Colonic mucosa (tissue), 4 donors: ENCODE results near the gene PCSK5. TPM values are rescaled to one million over a fixed set of nuclear protein-coding genes. Genes with fewer than 3 reads are reported as not detected.

Source experiments
- DNase-seq: peaks from one replicate; pipeline ENCODE4 v3.0.0-alpha.2; 2020
- H3K27ac ChIP-seq: fragments of 200-600 bp; one replicate; pipeline ENCODE4 v1.8.0; 2021
- H3K27me3 ChIP-seq: fragments of 200-600 bp; one replicate; pipeline ENCODE4 v1.8.0; 2021
- H3K36me3 ChIP-seq: fragments of 200-600 bp; one replicate; pipeline ENCODE4 v1.8.0; 2021
- H3K4me1 ChIP-seq: fragments of 200-600 bp; one replicate; pipeline ENCODE4 v1.8.0; 2021; ENCODE audit warnings: mild to moderate bottlenecking
- H3K4me3 ChIP-seq: fragments of 200-600 bp; one replicate; pipeline ENCODE4 v1.8.0; 2021
- H3K9ac ChIP-seq, 2 donors: one replicate each; pipeline ENCODE4 v1.7.0; 2013; ENCODE audit warnings: control low read depth in 2 of 2, low read depth in 2 of 2, low read length in 2 of 2
- H3K9me3 ChIP-seq: fragments of 200-600 bp; one replicate; pipeline ENCODE4 v1.8.0; 2021
- CTCF ChIP-seq: fragments of 200-600 bp; IDR thresholded peaks from one replicate; pipeline ENCODE4 v1.8.0; 2022; ENCODE audit warnings: antibody characterized with exemption, mild to moderate bottlenecking
- intact Hi-C: fragments of 100-400 bp; cut with DNase I; formaldehyde crosslinking; loops from one replicate; pipeline ENCODE4 v1.14.1; 2022
- total RNA-seq, 2 donors: library from RNA; stranded (reverse); fragmentation: NEBNext Ultra II Directional in 1 of 2; extraction: Animal tissue kit (Norgen Biotek cat#: 25700) in 1 of 2; gene quantifications; one replicate each; pipeline ENCODE4 v1.2.1, GENCODE V29; 2021
- donor health status: healthy.
- donor health status: DM: no; HTN: no; CAD: no.
- donor health status: DM: no; HTN: no; CAD: no.

Gene PCSK5
- total RNA-seq, 2 donors from 2014 or later = 36.7 to 55.3 TPM

GRCh38 chr9:76352026-76352620 is 461.6 kb downstream of the PCSK5 start:
- no peaks in the 10 kb centered on the region for H3K4me1 ChIP-seq
- no peak overlapping the region for H3K4me3 ChIP-seq
- H3K27ac ChIP-seq = no peak overlapping the region
- no peaks in the 10 kb centered on the region for H3K36me3 ChIP-seq
- no peaks in the 10 kb centered on the region for H3K9me3 ChIP-seq
- TF ChIP-seq CTCF = no peak
- H3K27me3 ChIP-seq = no peaks in the 10 kb centered on the region
- no peak overlapping the region for H3K9ac ChIP-seq
- DNase-seq = no peak
- intact Hi-C loops = no loop called here

GRCh38 chr9:76353280-76353679 is 462.8 kb downstream of the PCSK5 start:
- H3K4me1 ChIP-seq = no peaks in the 10 kb centered on the region
- H3K36me3 ChIP-seq = no peaks in the 10 kb centered on the region
- DNase-seq = no peak
- no peak overlapping the region for H3K4me3 ChIP-seq
- intact Hi-C loops = no loop called here
- no peak overlapping the region for H3K9ac ChIP-seq
- no peaks in the 10 kb centered on the region for H3K9me3 ChIP-seq
- TF ChIP-seq CTCF = no peak
- H3K27me3 ChIP-seq = no peaks in the 10 kb centered on the region
- no peak overlapping the region for H3K27ac ChIP-seq

DNA sequence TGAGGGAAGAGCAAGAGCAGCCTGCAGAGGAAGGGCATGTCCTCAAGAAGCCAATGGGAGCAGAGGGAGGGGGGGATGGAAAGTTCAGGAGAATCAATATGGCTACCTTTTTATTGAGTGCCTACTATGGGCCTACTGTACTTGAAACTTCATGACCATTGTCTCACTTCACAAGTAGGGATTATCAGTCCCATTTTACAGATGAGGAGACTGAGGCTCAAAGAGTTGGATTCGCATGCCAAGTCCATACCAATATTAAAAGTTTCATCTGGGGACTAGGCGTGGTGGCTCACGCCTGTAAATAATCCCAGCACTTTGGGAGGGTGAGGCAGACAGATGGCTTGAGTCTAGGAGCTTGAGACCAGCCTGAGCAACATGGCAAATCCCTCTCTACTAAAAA is 463.7 kb downstream of the PCSK5 start:
- Histone ChIP-seq H3K36me3 (no peaks in the 10 kb centered on the region), H3K4me3 (no peak overlapping the region), H3K27ac (no peak overlapping the region), H3K27me3 (no peaks in the 10 kb centered on the region), H3K9me3 (no peaks in the 10 kb centered on the region), H3K4me1 (no peaks in the 10 kb centered on the region), H3K9ac (no peak overlapping the region)
- intact Hi-C loops = no loop called here
- DNase-seq = no peak
- TF ChIP-seq CTCF = no peak

- Histone ChIP-seq H3K9ac (no peak overlapping the region), H3K4me1 (no peaks in the 10 kb centered on the region), H3K9me3 (no peaks in the 10 kb centered on the region), H3K27me3 (no peaks in the 10 kb centered on the region), H3K4me3 (no peak overlapping the region), H3K36me3 (no peaks in the 10 kb centered on the region), H3K27ac (no peak overlapping the region)
- intact Hi-C loops = no loop called here
- DNase-seq = no peak
- TF ChIP-seq CTCF = no peak
These were observed 465.4 kb downstream of the PCSK5 start for GRCh38 chr9:76355886-76356285.

- intact Hi-C loops = no loop called here
- no peaks in the 10 kb centered on the region for H3K36me3 ChIP-seq
- no peaks in the 10 kb centered on the region for H3K4me1 ChIP-seq
- no peak for TF ChIP-seq CTCF
- no peak overlapping the region for H3K9ac ChIP-seq
- no peaks in the 10 kb centered on the region for H3K9me3 ChIP-seq
- H3K27ac ChIP-seq = no peak overlapping the region
- H3K4me3 ChIP-seq = no peak overlapping the region
- H3K27me3 ChIP-seq = no peaks in the 10 kb centered on the region
- DNase-seq = no peak
These were observed 467.1 kb downstream of the PCSK5 start for GRCh38 chr9:76357555-76357954.
